Inferior parietal cortex (tissue), 1 donor: Measurements from ENCODE around the gene CDT1.

Experiments used
- DNase-seq: peaks from one replicate; pipeline ENCODE4 v3.0.0-alpha.2; 2016; ENCODE audit errors: extremely low spot score

The CDT1 gene

GRCh38 chr16:88856122-88856827, 52.7 kb downstream of the CDT1 start:
- DNase-seq = no peak

DNA sequence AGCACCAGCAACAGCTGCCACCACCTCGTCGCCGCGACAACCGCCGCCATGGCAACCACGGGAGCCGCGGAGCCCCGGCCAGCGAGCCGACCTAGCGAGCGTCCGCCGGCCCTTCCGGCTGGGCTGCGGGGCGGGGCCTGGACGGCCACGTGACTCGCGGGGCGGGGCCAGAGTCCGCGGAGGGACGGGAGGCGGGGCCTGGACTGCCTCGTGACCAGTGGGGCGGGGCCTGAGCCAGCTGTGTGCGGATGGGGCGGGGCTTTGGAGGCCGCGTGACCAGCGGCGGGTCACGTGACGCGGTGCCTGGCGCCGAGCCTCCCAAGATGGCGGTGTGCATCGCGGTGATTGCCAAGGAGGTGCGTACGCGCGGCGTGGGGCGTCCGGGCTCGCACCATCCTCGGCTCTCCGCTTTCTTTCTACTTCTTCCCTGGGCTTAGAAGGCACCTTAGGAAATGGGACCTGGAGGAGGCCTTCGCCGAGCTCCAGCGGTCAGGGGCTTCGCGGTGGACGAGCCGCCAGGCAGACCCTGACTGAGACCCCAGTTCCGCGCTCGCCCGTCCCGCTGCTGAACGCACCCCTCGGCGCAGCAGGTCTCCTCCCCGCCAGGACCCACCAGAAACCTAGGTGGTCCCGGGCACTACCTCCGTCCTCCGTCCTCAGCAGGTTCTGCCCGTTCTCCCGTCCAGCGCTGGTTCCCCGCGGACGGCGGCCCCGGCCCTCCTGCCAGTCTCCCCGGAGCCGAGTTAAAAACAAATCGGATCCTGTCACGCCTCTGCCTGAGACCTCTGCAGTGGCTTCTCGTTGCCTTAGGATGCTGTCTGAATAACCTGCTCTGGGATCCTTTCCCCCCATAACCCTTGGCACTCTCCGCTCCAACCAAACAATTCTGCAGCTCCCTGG, 53.5 kb downstream of the CDT1 start, which contains the start of the genes GALNS and TRAPPC2L:
TSS of gene GALNS (minus strand) at position 120 of the 900 bp plus-strand sequence. CDS start at position 50, 70 bp downstream.
TSS of gene TRAPPC2L (plus strand) at position 300 of the 900 bp plus-strand sequence. CDS start at position 324, 24 bp downstream.
- DNase-seq = peak; percentile 93

GRCh38 chr16:88857728-88858339, 54.2 kb downstream of the CDT1 start:
- DNase-seq = peak; percentile 74
